T-helper 1 cell treated with Interleukin-12 subunit alpha and Interleukin-12 subunit beta and Interleukin-4 antibody, amounts not matched to agents 30 μg/mL and 1 μg/mL, for 36 hours (primary cell): ENCODE measurements around the gene TARS2.

ENCODE experiments used
- H3K27ac Mint-ChIP-seq: one replicate; pipeline ENCODE4 v1.8.0; 2021; ENCODE audit warnings: mild to moderate bottlenecking, mixed read lengths
- H3K27me3 Mint-ChIP-seq: one replicate; pipeline ENCODE4 v1.8.0; 2021; ENCODE audit warnings: low read depth, mixed read lengths
- H3K36me3 Mint-ChIP-seq: one replicate; pipeline ENCODE4 v1.8.0; 2021; ENCODE audit warnings: low read depth, mixed read lengths
- H3K4me1 Mint-ChIP-seq: one replicate; pipeline ENCODE4 v1.8.0; 2021; ENCODE audit warnings: low read depth, mixed read lengths
- H3K4me3 Mint-ChIP-seq: one replicate; pipeline ENCODE4 v1.8.0; 2021; ENCODE audit warnings: mild to moderate bottlenecking, moderate library complexity, mixed read lengths
- H3K9me3 Mint-ChIP-seq: one replicate; pipeline ENCODE4 v1.8.0; 2021; ENCODE audit warnings: mixed read lengths

The TARS2 gene

DNA sequence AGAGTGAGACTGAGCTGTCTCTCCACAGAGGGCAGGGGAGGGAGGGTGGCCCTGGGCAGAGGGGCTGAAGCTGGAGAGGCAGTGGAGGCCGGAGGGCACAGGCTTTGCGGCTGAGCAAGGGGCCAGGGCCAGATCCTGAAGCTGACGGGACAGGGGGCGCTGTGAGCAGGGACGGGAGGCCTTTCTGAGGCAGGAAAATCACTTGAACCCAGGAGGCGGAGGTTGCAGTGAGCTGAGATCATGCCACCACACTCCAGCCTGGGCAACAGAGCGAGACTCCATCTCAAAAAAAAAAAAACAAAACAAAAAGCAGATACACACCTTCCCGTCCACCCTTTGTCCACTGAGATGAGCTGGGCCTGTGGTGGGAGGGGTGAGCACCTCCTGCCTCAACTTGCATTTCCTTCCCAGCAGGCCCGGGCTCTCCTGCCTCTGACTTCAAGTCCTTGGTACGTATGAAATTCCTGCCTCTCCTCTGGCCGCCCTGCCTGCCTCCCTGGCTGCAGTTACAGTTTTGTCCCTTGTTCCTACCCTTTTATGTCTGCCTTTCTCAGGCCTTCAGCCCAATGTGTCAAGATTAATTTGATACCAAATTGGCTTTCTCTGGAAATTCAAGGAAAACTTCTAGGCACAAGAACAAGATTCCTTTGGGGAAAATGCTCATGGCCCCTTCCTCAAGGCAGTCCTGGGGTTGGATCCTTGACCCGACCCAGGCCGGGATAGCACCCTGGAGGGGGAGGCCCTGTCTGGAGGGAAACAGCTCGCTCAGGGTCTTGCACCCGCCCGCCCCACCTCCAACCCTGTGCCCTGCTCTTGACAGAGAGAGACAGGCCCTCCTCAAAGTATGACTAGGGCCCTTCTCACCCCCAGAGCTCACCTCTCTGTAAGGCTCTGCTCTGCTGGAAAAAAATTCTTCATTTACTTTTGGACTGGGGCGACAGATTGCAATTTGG lies 50.8 kb downstream of the TARS2 start:
- Mint-ChIP-seq H3K27me3 (peaks cover 6% of the 10 kb centered on the region), H3K4me3 (no peak overlapping the region), H3K36me3 (no peaks in the 10 kb centered on the region), H3K27ac (no peak overlapping the region), H3K4me1 (no peaks in the 10 kb centered on the region), H3K9me3 (no peaks in the 10 kb centered on the region)

DNA sequence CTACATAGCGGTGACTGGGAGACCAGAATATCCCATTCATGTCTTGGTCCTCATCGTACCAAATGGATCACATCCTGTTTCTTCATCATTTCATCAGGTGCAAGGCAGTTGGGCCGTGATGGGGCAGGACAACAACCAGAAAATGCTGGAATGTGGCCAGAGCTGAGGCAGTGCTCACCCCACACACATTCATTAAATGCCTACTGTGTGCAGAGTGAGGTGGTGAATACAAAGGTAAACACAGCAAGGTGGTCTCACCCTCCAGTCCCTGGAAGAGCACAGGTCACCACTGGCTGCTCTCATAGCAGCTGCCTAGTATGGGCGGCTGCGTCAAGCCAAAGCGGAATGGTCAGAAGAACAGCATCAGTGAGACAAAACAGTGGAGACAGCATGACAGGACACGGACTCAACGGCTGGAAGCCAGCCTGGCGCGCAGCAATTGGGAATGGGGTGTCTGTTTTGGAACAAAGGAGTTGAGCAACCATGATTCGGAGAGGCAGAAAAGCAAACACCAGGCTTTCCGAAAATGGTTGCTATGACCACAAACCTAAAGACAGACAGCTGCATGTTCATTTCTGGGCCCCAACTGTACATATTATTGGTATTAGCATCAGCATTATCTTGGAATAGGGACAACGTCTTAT lies 56.4 kb downstream of the TARS2 start:
- no peaks in the 10 kb centered on the region for H3K36me3 Mint-ChIP-seq
- H3K4me1 Mint-ChIP-seq = peaks cover 3% of the 10 kb centered on the region
- H3K27me3 Mint-ChIP-seq = peaks cover 22% of the 10 kb centered on the region
- no peak overlapping the region for H3K4me3 Mint-ChIP-seq
- H3K27ac Mint-ChIP-seq = no peak overlapping the region
- H3K9me3 Mint-ChIP-seq = no peaks in the 10 kb centered on the region

DNA sequence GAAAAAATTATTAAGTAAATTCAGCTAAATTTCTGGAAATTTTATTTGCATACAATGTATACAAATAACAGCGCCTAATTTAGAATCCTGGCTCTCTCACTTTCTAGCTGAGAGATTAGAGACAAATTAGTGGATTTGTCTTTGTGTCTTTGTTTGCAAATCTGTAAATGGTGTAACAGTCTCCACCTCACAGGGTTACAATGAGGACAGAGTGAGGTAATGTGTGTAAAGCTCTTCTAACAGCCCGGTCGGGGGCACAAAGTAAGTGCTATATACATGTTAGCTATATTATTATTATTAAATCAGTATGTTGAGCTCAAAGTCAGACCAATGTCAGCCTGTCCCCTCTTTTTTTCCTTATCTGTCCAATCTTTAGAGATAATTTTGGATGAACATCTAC lies 57.0 kb downstream of the TARS2 start:
- no peak overlapping the region for H3K27ac Mint-ChIP-seq
- H3K4me1 Mint-ChIP-seq = peaks cover 4% of the 10 kb centered on the region
- H3K9me3 Mint-ChIP-seq = no peaks in the 10 kb centered on the region
- no peaks in the 10 kb centered on the region for H3K36me3 Mint-ChIP-seq
- H3K27me3 Mint-ChIP-seq = peaks cover 20% of the 10 kb centered on the region
- no peak overlapping the region for H3K4me3 Mint-ChIP-seq

DNA sequence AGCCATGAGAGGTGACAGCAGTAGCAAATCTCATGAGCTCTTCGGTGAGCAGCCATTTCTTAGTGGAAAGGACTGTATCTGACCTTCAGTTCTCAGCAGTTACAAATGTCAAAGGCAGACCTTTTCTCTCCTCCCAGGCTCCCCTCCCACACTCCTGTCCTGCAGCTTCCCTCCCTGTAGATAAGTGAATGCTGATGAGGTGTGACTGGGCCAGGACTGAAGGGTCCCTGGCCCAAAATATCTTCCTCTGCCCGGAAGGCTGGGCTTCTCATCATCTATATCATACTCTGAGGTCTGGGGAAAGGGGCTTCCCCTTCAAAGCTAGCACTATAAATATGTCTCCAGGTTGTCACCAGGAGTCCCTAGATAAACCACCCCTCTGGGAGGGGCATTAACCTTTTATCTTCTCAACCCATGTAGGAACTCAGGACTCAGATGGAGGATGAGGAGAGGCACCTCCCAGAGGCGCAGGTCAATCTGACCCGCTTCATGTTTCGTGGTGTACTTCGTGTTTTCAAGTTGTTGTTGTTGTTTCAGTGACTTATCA lies 58.3 kb downstream of the TARS2 start:
- peaks cover 5% of the 10 kb centered on the region for H3K4me1 Mint-ChIP-seq
- no peak overlapping the region for H3K27ac Mint-ChIP-seq

DNA sequence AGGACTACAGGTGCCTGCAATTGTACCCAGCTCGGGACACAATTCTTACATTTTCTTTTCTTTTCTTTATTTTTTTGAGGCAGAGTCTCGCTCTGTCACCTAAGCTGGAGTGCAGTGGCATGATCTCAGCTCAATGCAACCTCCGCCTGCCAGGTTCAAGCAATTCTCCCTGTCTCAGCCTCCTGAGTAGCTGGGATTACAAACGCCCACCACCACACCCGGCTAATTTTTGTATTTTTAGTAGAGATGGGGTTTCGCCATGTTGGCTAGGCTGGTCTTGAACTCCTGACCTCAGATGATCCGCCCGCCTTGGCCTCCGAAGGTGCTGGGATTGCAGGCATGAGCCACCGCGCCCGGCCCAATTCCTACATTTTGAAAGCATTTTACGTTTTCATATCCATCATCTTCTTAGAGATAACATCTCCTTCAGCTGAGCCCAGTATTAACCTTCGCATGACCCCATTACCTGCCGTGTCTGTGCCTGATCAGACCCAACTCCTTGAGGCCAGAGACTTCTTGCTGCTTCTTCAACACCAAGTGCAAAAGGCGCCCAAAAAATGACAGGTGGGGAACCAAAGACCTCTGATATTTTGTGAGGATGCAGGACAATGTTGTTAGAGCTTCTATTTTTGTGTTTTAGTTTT lies 59.2 kb downstream of the TARS2 start:
- Mint-ChIP-seq H3K27ac (no peak overlapping the region), H3K4me1 (peaks cover 12% of the 10 kb centered on the region), H3K36me3 (no peaks in the 10 kb centered on the region), H3K4me3 (no peak overlapping the region), H3K27me3 (peaks cover 33% of the 10 kb centered on the region), H3K9me3 (no peaks in the 10 kb centered on the region)

More for the DNA sequence above, 58.3 kb downstream of the TARS2 start:
- peaks cover 24% of the 10 kb centered on the region for H3K27me3 Mint-ChIP-seq
- H3K36me3 Mint-ChIP-seq = no peaks in the 10 kb centered on the region
- H3K9me3 Mint-ChIP-seq = no peaks in the 10 kb centered on the region
- no peak overlapping the region for H3K4me3 Mint-ChIP-seq

DNA sequence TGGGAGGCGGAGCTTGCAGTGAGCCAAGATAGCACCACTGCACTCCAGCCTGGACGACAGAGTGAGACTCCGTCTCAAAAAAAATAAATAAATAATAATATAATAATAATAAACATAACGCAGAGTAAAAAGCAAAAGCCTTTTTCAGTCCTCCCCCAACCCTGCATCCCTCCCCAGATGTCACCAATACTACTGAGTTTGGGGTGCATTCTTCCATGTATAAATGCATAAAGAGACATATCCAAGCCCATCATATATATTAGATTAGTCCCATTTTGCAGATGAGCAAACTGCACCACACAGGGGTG lies 61.1 kb downstream of the TARS2 start:
- H3K27ac Mint-ChIP-seq = no peak overlapping the region
- H3K36me3 Mint-ChIP-seq = no peaks in the 10 kb centered on the region
- H3K27me3 Mint-ChIP-seq = peaks cover 33% of the 10 kb centered on the region
- peak overlapping the region; percentile 72 for H3K4me3 Mint-ChIP-seq
- no peaks in the 10 kb centered on the region for H3K9me3 Mint-ChIP-seq
- peaks cover 21% of the 10 kb centered on the region for H3K4me1 Mint-ChIP-seq

DNA sequence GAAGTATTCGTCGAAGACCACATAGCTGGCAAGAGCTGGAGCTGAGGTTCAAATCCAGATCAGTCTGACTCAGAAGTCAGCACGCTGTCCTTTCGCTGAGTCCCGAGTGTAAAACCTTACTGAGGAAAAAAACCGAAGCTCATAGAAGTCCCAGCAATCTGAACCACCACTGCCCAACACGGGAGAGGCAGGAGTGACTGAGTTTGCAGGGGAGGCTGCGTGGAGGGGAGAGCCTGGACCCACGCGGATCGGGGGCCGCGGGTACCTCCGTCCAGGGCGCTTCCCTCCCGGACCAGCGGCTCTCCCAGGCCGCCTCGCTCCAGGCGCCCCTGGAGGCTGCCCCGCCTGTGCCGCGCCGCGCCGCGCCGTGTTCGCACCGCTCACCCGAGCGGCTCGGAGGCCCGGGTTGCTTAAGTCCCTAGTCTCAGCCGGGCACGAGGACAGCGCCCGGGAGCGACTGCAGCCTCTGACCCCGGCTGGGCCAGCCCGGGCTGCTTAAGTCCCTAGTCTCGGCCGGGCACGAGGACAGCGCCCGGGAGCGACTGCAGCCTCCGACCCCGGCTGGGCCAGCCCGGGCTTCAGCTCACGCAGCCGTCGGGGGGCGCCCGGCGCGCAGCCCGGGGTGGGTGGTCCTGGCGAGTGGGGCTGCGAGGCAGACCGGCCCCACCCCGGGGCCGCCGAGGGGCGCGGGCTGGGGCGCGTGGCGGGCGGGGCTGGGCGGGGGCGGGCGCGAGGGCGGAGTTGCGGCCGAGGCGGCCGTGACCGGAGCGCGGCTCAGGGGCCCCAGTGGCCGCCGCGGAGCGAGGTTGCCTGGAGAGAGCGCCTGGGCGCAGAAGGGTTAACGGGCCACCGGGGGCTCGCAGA lies 61.6 kb downstream of the TARS2 start, which contains the start of gene ADAMTSL4:
Gene ADAMTSL4 (plus strand): TSS at position 777 of the 864 bp plus-strand sequence. CDS start 2,881 bp downstream, outside the sequence.
- Mint-ChIP-seq H3K36me3 (no peaks in the 10 kb centered on the region), H3K27ac (peak within 1 kb of the TSS; percentile 45), H3K27me3 (peaks cover 30% of the 10 kb centered on the region), H3K4me3 (peak within 1 kb of the TSS; percentile 83), H3K4me1 (peaks cover 21% of the 10 kb centered on the region), H3K9me3 (no peaks in the 10 kb centered on the region)

DNA sequence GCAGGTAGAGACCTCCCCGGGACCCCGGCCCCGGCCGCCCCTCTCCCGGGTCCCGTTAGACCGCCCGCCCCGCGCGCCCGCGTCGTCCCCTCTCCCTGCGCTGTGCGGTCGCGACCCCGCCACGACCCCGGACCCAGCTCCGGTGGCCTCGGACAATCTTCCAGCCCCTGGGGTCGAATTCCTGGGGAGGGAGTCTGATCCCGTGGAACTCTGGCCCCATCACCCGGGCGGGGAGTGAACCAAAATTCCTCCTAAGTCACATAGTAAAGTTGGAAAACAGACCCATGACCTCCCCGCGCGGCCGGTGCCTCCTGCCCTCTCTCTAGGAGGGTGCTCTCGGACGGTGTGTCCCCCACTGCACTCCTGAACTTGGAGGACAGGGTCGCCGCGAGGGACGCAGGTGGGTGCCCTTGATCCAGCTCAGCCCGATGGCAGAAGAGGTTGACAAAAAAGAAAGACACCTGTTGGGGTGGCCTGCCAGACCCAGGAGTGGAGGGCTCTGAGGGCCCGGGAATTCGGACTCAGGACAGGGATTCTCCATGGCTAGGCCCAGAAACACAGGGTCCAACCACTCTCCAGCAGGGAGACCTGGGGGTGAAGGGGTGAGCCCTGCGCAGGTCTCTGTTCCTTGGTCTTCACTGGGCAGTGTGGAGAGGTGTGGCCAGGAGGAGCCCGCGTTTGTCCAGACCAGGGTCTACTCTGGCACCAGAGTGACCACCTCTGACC lies 62.4 kb downstream of the TARS2 start:
- H3K27me3 Mint-ChIP-seq = peaks cover 30% of the 10 kb centered on the region
- peak overlapping the region; percentile 45 for H3K27ac Mint-ChIP-seq
- peaks cover 21% of the 10 kb centered on the region for H3K4me1 Mint-ChIP-seq
- peak overlapping the region; percentile 83 for H3K4me3 Mint-ChIP-seq
- H3K9me3 Mint-ChIP-seq = no peaks in the 10 kb centered on the region
- no peaks in the 10 kb centered on the region for H3K36me3 Mint-ChIP-seq

DNA sequence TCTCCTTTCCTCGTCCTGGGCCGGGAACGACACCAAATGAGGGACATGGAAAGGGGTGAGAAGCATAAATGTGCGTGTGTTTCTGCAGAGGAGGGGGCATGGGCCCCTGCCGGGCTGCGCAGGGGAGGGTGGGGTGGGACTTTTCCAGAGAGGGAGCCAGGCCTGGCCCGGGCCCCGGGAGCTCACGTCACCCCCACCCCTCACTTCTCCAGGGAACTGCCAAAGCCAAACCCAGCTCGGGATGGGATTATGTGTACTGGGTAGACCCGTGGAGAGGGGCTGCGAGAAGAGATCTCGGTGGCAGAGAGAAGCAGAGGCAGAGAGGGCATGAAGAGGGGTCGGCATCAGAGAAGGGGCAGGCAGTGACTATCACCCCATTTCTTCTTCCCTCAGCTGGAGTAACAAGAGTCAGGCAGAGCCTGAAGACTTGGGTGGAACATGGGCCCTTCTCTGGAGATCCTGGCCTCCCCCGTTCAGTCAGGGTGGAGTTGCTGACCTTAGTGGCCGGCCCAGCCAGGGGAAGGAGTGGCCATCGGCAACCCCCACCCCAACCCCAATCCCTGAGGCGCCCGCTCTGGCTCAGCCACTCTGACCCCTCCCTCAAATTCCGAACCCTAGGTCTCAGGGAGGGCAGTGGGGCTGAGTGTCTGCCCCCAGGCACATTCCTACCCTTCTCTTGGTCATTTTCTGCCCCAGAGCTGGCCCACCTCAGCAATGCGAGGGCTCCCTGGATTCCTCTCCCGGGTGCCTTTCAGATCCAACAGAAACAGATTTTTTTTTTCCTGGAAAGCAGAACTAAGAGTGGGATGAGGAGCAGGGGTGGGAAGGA lies 63.2 kb downstream of the TARS2 start:
- Mint-ChIP-seq H3K4me3 (peak overlapping the region; percentile 83), H3K27ac (no peak overlapping the region), H3K27me3 (peaks cover 28% of the 10 kb centered on the region), H3K36me3 (peaks cover 2% of the 10 kb centered on the region), H3K4me1 (peaks cover 21% of the 10 kb centered on the region), H3K9me3 (no peaks in the 10 kb centered on the region)

DNA sequence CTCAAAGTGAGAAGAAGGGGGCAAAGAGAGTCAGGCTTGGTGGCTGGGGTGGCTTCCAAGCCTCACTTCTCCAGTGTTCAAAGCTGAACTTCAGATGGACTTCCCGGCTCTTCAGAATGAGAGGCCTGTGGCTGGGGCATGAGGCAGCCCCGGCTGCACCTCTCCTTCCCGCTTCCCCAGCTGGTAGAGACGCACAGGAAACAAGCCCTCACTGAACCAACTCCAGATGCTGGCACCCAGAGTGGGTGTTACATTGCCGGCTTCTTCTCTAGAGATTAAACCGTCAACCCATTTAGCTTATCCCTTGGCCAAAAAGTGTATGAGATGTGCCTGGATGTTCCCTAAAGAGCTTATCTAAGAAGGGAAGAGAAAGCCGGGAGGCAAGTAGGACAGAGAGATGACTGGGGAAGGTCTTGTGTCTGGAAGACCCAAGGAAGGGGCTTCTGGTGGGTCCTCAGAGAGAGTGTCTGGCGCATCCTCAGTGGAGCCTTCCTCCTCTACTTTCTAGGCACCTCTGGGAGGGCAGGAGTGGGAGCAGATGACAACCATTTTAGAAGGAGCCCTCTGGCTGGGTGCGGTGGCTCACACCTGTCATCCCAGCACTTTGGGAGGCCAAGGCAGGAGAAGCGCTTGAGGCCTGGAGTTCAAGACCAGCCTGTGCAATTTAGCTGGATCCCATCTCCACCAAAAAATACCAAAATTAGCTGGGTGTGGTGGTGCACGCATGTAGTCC lies 64.0 kb downstream of the TARS2 start:
- H3K4me3 Mint-ChIP-seq = peak overlapping the region; percentile 34

DNA sequence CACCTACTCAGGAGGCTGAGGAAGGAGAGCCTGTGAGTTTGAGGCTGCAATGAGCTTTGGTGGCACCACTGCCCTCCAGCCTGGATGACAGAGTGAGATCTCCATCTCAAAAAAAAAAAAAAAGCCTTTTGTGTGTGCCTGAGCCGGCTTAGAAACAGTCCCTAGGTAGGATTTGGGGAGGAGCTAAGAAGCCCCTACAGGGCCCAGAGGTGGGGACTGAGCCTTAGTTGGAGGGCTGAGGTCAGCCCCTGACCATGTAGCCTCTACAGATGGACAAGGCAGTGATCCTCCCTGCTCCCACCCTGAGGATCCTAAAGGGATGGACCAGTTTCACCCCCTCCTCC lies 64.5 kb downstream of the TARS2 start:
- no peak overlapping the region for H3K4me3 Mint-ChIP-seq
- peaks cover 5% of the 10 kb centered on the region for H3K36me3 Mint-ChIP-seq
- H3K27ac Mint-ChIP-seq = no peak overlapping the region
- peaks cover 20% of the 10 kb centered on the region for H3K27me3 Mint-ChIP-seq
- peaks cover 21% of the 10 kb centered on the region for H3K4me1 Mint-ChIP-seq
- H3K9me3 Mint-ChIP-seq = no peaks in the 10 kb centered on the region

More for the DNA sequence above, 64.0 kb downstream of the TARS2 start:
- H3K27ac Mint-ChIP-seq = peak overlapping the region; percentile 52
- peaks cover 5% of the 10 kb centered on the region for H3K36me3 Mint-ChIP-seq
- peaks cover 24% of the 10 kb centered on the region for H3K27me3 Mint-ChIP-seq
- no peaks in the 10 kb centered on the region for H3K9me3 Mint-ChIP-seq
- peaks cover 21% of the 10 kb centered on the region for H3K4me1 Mint-ChIP-seq

DNA sequence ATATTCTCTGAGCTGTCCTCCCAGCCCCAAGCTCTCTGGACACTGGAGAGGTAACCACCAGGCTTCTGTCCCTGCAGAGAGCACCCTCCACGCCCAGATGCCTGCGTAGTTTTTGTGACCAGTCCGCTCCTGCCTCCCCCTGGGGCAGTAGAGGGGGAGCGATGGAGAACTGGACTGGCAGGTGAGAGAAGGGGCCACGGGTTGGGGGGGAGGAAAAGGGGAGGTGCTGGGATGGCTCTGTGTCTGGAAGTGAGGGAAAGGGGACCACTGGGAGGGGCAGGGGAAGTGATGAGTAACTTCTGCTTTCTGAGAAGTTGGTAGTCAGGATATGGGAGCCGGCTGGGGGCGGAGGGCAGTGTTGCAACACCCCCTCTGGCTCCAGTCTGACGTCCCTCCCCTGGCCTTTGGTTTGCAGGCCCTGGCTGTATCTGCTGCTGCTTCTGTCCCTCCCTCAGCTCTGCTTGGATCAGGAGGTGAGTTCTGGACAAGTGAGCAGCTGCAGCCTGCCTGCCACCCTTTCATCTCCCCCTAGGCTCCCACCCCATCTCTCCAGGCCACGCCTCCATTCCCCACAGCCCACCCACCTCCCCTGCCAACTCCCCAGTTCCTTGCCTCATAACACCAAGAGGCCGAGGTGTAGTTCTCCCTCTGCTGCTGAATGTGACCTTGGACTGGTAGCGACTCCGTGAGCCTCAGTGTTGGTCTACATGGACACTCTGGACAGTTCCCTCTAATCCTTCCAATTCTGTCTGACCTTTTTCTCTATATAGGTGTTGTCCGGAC lies 65.1 kb downstream of the TARS2 start:
- Mint-ChIP-seq H3K4me3 (no peak overlapping the region), H3K27me3 (peaks cover 19% of the 10 kb centered on the region), H3K4me1 (peaks cover 21% of the 10 kb centered on the region), H3K9me3 (no peaks in the 10 kb centered on the region), H3K27ac (peak overlapping the region; percentile 47), H3K36me3 (peaks cover 5% of the 10 kb centered on the region)
